ENCODE data around the gene FKBP6.
"Not testable (repeated sequence)": the region's sequence is repeated elsewhere in the genome, so short reads cannot be mapped to it uniquely, and the experiment has no call there.

Gene FKBP6

GRCh38 chr7:73358590-73359275, 30.8 kb downstream of the FKBP6 start:
- DNase-seq = no peak

GRCh38 chr7:73359306-73359705, 31.3 kb downstream of the FKBP6 start:
- DNase-seq = no peak

- DNase-seq = no peak
Measured at GRCh38 chr7:73359746-73360375, 31.9 kb downstream of the FKBP6 start.

DNA sequence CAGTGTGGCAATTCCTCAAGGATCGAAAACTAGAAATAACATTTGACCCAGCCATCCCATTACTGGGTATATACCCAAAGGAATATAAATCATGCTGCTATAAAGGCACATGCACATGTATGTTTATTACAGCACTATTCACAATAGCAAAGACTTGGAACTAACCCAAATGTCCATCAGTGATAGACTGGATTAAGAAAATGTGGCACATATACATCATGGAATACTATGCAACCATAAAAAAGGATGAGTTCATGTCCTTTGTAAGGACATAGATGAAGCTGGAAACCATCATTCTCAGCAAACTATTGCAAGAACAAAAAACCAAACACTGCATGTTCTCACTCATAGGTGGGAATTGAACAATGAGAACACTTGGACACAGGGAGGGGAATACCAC, 32.6 kb downstream of the FKBP6 start:
- DNase-seq = not testable (repeated sequence)

GRCh38 chr7:73363225-73364005, 35.5 kb downstream of the FKBP6 start:
- no peak for DNase-seq

GRCh38 chr7:73364006-73364728, 36.2 kb downstream of the FKBP6 start:
- DNase-seq = no peak

DNA sequence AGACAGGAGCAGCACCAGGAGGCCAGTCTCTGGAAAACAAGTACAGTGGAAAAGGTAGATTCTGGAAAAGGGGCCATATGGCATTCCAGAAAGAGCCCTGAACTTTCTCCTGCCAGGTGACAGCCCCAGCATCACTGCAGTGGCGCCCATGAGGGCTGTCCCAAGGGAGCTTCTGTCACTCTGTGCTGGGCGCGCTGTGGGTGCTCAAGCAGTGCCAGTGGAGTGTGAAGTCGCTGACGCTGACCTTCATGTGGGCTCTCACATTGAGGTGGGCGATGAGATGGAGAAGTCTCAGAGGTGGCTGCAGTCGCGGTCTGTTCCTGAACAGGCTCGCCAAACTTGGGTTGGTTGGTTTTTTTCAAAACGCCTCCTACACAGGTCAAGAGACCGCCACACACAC, 38.2 kb downstream of the FKBP6 start:
- DNase-seq = no peak

- DNase-seq = no peak
Measured at GRCh38 chr7:73366990-73367389, 39.0 kb downstream of the FKBP6 start.

- DNase-seq = no peak
Measured at GRCh38 chr7:73369009-73369408, 41.0 kb downstream of the FKBP6 start.

- DNase-seq = no peak
Measured at GRCh38 chr7:73369622-73370021, 41.7 kb downstream of the FKBP6 start.

- no peak for DNase-seq
Measured at GRCh38 chr7:73373741-73374140, 45.8 kb downstream of the FKBP6 start.

DNA sequence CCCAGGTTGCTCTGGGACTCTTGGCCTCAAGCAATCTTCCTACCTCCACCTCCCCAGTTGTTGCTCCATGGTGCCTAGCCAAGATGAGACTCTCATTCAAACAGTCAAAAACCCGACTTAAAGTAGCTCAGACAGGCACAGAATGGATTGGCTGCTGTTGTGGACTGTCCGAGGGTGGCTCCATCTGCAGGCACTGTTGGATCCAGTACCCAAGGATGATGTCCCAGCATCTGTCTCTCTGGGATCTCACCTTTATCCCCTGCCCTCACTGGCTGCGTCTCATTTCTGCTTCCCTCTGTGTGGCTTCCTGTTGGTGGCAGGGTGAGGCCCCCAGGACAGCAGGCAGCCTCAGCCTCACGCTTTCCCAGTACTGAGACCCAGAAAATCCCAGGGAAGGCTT, 48.3 kb downstream of the FKBP6 start:
- DNase-seq = not testable (repeated sequence)

- no peak for DNase-seq
Measured at GRCh38 chr7:73376671-73377412, 48.9 kb downstream of the FKBP6 start.

- not testable (repeated sequence) for DNase-seq
Measured at GRCh38 chr7:73377413-73378200, 49.6 kb downstream of the FKBP6 start.

- no peak for DNase-seq
Measured at GRCh38 chr7:73382934-73383503, 55.1 kb downstream of the FKBP6 start.

- no peak for DNase-seq
Measured at GRCh38 chr7:73387221-73387828, 59.4 kb downstream of the FKBP6 start.

- no peak for DNase-seq
Measured at GRCh38 chr7:73387908-73388414, 60.0 kb downstream of the FKBP6 start.

GRCh38 chr7:73391396-73391795, 63.4 kb downstream of the FKBP6 start:
- DNase-seq = no peak

GRCh38 chr7:73394422-73394821, 66.5 kb downstream of the FKBP6 start:
- DNase-seq = no peak
